NOMO-1 treated with dmso at 0.1 percent for 144 hours (cell line): ENCODE measurements around the gene KIF3C.

ENCODE experiments used
- DNase-seq: peaks from one replicate; lab custom pipeline; 2025; ENCODE audit not compliant: unreplicated experiment; lab: John Stamatoyannopoulos, UW

KIF3C gene

GRCh38 chr2:25881764-25882163 lies 100.5 kb downstream of the KIF3C start:
- DNase-seq: no peak

GRCh38 chr2:25879133-25879730 lies 103.1 kb downstream of the KIF3C start:
- no peak for DNase-seq

- DNase-seq: peak; percentile 96
Observed at GRCh38 chr2:25878361-25879132, 103.8 kb downstream of the KIF3C start, which contains the start of gene ASXL2. ASXL2 (minus strand) TSS chr2:25878487; CDS start chr2:25878222, 265 bp downstream.

- DNase-seq: peak; percentile 52
Observed at GRCh38 chr2:25877431-25878360, 104.6 kb downstream of the KIF3C start.
